NCI-H460 (cell line): Measurements from ENCODE around the gene GTPBP3. TPM values are rescaled to one million over a fixed set of nuclear protein-coding genes. Genes with fewer than 3 reads are reported as not detected.

Experiments used
- DNase-seq: peaks from one replicate; pipeline ENCODE4 v3.0.0-alpha.2; 2016; ENCODE audit warnings: low read depth; ENCODE audit errors: extremely low read depth
- total RNA-seq: library from RNA; depleted of rRNA; stranded (reverse); fragments of >200 nt; shearing (Covaris generic); gene quantifications from 2 replicates; pipeline ENCODE4 v1.2.3, GENCODE V29; 2014

The GTPBP3 gene
- total RNA-seq, 1 experiment from 2014 or later: 21.9 TPM

- no peak for DNase-seq
These were observed 29.4 kb upstream of the GTPBP3 start for GRCh38 chr19:17307876-17308377.

- peak; percentile 98 for DNase-seq
These were observed 28.0 kb upstream of the GTPBP3 start, which contains the start of gene DDA1 for GRCh38 chr19:17309198-17309964. TSS of gene DDA1 (plus strand) at chr19:17309563. CDS start at chr19:17309655, 92 bp downstream.

GRCh38 chr19:17309965-17310461, 27.3 kb upstream of the GTPBP3 start:
- no peak for DNase-seq

- DNase-seq: no peak
These were observed 25.7 kb upstream of the GTPBP3 start for GRCh38 chr19:17311455-17312188.

GRCh38 chr19:17312189-17313113, 24.9 kb upstream of the GTPBP3 start:
- no peak for DNase-seq

- DNase-seq: no peak
These were observed 23.3 kb upstream of the GTPBP3 start for GRCh38 chr19:17314007-17314593.

- DNase-seq: no peak
These were observed 18.4 kb upstream of the GTPBP3 start for GRCh38 chr19:17318966-17319365.

- DNase-seq: no peak
These were observed 17.7 kb upstream of the GTPBP3 start for GRCh38 chr19:17319473-17320238.

- no peak for DNase-seq
These were observed 16.9 kb upstream of the GTPBP3 start for GRCh38 chr19:17320435-17320834.

GRCh38 chr19:17321655-17322489, 15.5 kb upstream of the GTPBP3 start:
- DNase-seq: no peak

GRCh38 chr19:17322854-17323253, 14.5 kb upstream of the GTPBP3 start:
- DNase-seq: no peak

- DNase-seq: no peak
These were observed 13.9 kb upstream of the GTPBP3 start for GRCh38 chr19:17323300-17323963.

- no peak for DNase-seq
These were observed 13.4 kb upstream of the GTPBP3 start for GRCh38 chr19:17323964-17324332.

GRCh38 chr19:17324357-17325114, 12.8 kb upstream of the GTPBP3 start:
- DNase-seq: no peak

GRCh38 chr19:17325133-17325532, 12.2 kb upstream of the GTPBP3 start:
- no peak for DNase-seq

- no peak for DNase-seq
These were observed 11.3 kb upstream of the GTPBP3 start for GRCh38 chr19:17325881-17326594.

- DNase-seq: no peak
These were observed 10.8 kb upstream of the GTPBP3 start for GRCh38 chr19:17326595-17326966.
